MV-4-11 (cell line): ENCODE results near the gene SDK2.

Experiments
- DNase-seq: peaks from one replicate; lab custom pipeline; 2025; lab: John Stamatoyannopoulos, UW

Gene SDK2

GRCh38 chr17:73586275-73586832, 57.9 kb downstream of the SDK2 start:
- no peak for DNase-seq

- no peak for DNase-seq
Observed at GRCh38 chr17:73585583-73585982, 58.7 kb downstream of the SDK2 start.

GRCh38 chr17:73584987-73585386, 59.3 kb downstream of the SDK2 start:
- DNase-seq: no peak

- DNase-seq: no peak
Observed at GRCh38 chr17:73584049-73584448, 60.2 kb downstream of the SDK2 start.

- no peak for DNase-seq
Observed at GRCh38 chr17:73582821-73583220, 61.4 kb downstream of the SDK2 start.

GRCh38 chr17:73582359-73582758, 61.9 kb downstream of the SDK2 start:
- DNase-seq: no peak

- DNase-seq: no peak
Observed at GRCh38 chr17:73581379-73581778, 62.9 kb downstream of the SDK2 start.

- DNase-seq: no peak
Observed at GRCh38 chr17:73580073-73580710, 64.1 kb downstream of the SDK2 start.

GRCh38 chr17:73576556-73577098, 67.6 kb downstream of the SDK2 start:
- DNase-seq: no peak

GRCh38 chr17:73575470-73576221, 68.6 kb downstream of the SDK2 start:
- DNase-seq: no peak

- DNase-seq: no peak
Observed at GRCh38 chr17:73571511-73572130, 72.6 kb downstream of the SDK2 start.

GRCh38 chr17:73569762-73570319, 74.4 kb downstream of the SDK2 start:
- no peak for DNase-seq

GRCh38 chr17:73568934-73569333, 75.3 kb downstream of the SDK2 start:
- DNase-seq: no peak

- DNase-seq: peak; percentile 4
Observed at GRCh38 chr17:73566905-73567782, 77.1 kb downstream of the SDK2 start.

GRCh38 chr17:73564843-73565242, 79.4 kb downstream of the SDK2 start:
- peak; percentile 52 for DNase-seq

GRCh38 chr17:73562896-73563295, 81.3 kb downstream of the SDK2 start:
- DNase-seq: no peak

- no peak for DNase-seq
Observed at GRCh38 chr17:73561111-73561510, 83.1 kb downstream of the SDK2 start.

GRCh38 chr17:73560661-73561060, 83.6 kb downstream of the SDK2 start:
- DNase-seq: no peak

- DNase-seq: no peak
Observed at GRCh38 chr17:73559532-73559931, 84.7 kb downstream of the SDK2 start.

GRCh38 chr17:73555199-73555960, 88.9 kb downstream of the SDK2 start:
- no peak for DNase-seq

- DNase-seq: no peak
Observed at GRCh38 chr17:73554498-73554897, 89.7 kb downstream of the SDK2 start.
